Airway epithelial cell (primary cell): ENCODE data around the gene SLC25A21. TPM values are rescaled to one million over a fixed set of nuclear protein-coding genes. Genes with fewer than 3 reads are reported as not detected.

ENCODE experiments used
- total RNA-seq: library from RNA; depleted of rRNA; stranded (reverse); fragments of >200 nt; gene quantifications from 2 replicates; pipeline ENCODE4 v1.2.3, GENCODE V29; 2015

SLC25A21 gene
- 1.9 and 3.8 TPM in 2 replicates for total RNA-seq

DNA sequence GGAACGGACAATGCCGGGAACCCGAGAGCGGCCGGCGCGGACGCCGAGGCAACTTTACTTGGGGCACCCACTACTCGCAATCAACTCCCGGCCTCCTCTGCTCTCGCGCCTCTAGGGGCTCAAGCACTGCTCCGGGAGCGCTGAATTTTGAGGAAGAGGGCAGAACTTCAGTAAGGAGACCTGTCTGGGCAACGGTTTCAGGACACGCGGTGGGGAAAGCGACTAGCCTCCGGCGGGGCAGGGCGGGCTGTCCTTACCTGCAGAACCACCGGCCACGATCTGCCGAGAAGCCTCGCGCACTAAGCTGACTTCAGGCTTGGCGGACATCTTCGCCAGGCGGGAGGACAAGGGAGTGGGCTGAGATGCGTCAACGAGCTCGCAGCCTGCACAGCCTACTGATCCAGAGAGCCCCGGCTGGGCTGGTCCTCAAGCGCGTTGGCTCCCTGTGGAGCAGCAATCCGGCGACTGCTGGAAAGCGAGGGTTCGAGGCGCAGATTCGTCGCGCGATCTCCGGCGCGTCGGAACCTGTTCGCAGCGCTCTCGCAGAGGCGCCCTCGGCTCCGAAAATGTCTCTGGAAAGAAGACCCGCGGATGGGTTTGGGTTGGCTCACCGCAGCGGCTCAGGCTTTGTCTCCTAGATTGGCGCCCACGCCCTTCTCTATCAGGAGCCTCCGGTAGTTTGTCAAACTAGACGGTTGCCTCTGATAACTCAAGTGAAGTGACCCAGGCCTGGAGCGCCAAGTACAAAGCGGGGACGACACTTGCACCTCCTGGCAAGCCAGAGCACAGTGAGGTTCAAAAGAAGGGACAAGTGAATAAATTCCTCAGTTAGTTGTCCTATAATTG, at the start of gene SLC25A21:
TSS of gene SLC25A21 (minus strand) at position 583 of the 846 bp plus-strand sequence.

DNA sequence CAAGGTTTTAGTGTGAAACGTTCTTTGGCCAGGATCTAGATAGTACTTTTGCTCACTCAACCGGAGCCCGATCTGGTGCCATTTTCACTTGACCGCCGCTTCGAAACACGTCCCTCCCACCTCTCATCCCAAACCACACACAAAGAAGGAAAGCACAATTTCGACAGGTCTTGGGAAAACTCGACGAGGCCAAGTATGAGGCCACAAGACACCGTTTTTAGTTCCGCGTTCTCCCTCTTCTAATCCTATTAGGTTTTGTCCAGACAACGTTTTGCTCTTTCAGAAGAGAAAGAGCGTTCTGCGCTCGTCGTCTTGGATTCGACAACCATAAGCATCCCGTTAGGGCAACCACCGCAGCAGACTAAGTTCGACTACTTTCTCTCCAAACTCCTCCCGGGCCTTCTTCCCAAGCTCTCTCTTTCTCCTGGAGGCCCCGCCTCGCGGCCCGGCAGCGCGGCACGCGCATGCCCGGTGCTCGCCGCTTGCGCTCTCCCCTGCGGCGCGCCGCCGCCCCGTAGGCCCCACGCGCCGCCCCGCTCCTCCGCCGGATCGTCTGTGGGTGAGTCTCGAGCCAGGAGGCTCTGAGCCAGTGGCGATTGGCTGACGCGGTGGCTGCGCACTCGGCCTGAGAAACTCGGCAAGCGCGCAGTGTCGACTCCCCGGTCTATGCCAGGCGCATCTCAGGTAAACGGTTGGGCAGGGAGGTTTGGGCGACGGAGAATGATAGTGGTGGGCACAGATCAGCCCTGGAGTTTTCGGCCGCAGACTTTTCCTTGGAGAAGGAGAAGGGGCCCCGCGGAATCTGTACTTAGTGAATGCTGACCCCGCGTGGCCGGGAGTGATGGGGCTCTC, 25.2 kb upstream of the SLC25A21 start, which contains the start of gene MIPOL1:
TSS of gene MIPOL1 (plus strand) at position 517 of the 852 bp plus-strand sequence. CDS start 49,952 bp downstream, outside the sequence.

DNA sequence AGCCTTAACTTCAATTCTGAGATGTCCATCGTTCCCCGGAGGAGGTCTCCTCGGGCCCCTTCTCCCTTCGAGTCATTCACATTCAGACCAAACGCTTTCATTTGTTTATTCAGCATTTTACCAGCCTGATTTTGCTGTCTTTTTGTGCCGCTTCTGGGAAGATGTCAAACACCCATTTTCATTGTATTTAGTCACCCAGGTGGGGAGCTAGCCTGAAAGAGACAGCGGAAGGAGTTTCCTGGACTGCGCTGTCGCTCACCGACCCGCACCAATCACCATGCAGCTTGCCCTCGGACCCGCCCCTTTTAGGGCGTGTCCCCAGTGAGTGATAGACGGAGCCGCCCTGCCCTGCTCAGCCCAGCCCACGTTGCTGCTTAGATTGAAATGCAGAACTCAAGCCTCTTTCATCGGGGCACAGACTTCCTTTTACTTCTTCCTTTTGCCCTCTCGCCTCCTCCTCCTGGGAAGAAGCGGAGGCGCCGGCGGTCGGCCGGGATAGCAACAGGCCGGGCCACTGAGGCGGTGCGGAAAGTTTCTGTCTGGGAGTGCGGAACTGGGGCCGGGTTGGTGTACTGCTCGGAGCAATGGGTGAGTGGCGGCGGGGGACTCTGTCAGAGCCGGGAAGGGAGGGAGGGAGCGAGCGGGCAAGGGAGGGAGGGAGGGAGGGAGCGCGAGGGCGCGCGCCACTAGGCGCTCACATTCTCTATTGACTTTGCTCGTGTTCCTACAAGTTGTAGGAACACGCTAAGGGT, 510.7 kb downstream of the SLC25A21 start, which contains the start of gene PAX9:
TSS of gene PAX9 (plus strand) at position 355 of the 752 bp plus-strand sequence. CDS start at position 585, 230 bp downstream.

Other genes starting within 250 kb of the SLC25A21 start
- gene MIPOL1, start 25.3 kb upstream of the SLC25A21 start, total RNA-seq = 7.8 and 8.4 TPM in 2 replicates